GM19452 (cell line): Measurements from ENCODE around the gene NTRK2.
A peak's percentile ranks its signal among the peaks of the same experiment; 100 is the strongest.

Source experiments
- ATAC-seq: cut with Tn5 transposase; IDR thresholded peaks from one replicate; pipeline ENCODE4 v1.9.1; 2021; ENCODE audit not compliant: unreplicated experiment

The NTRK2 gene

DNA sequence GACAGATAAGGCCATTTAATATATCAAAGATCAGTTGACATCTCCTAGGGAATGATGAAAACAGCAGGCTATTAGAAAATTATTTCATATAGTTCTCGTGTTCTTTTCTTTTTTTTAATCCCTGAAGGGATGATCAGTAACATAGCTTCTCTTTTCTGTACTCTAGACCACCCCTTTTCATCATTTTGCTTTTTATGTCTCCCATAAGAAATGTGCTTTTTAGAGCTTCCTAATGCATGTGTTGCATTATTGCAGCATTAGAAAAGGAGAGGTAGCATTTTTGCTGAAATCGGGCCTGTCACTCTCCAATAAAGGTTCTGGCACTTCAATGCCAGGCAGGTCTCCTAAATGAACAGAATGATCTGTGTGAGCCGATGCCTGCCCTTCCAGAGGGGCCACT lies 143.3 kb downstream of the NTRK2 start:
- no peak for ATAC-seq

DNA sequence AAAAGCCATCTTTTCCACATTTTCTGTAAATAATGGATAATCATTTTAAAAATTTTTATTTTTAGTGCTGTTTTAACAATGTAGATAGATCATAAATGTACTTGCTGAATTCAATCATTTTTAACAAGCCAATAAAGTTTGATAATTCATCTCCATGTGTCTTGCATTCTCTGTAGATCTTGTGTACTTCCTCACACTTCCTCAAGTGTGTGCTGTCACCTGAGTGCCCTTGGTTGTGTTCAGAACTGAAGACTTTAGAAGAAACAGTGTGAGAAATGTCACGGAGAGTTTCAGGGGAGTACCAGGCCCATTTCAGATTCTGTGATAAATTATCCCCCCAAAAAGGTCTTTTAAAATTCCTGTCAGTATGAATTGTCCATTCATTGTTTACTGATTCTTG lies 146.0 kb downstream of the NTRK2 start:
- ATAC-seq, result no peak

DNA sequence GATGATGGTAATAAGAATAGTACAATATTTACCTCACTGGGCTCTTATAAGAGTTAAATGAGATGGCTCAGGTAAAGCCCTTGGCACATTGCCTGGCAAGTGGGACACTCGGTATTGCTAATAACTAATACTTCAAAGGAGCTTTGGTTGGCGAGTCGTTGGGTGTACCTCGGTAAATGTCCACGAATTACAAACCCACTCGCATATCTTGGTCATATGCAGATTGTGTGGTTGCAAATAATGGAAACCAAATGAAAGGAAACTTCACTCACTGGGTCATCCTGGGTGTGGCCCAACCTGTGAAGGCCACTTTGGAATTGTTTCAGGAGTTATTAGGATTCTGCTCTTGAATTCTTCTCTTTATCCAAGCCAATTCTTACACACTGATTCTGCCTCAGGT lies 147.5 kb downstream of the NTRK2 start:
- no peak for ATAC-seq

GRCh38 chr9:84818791-84819190 lies 149.3 kb downstream of the NTRK2 start:
- ATAC-seq, result no peak

DNA sequence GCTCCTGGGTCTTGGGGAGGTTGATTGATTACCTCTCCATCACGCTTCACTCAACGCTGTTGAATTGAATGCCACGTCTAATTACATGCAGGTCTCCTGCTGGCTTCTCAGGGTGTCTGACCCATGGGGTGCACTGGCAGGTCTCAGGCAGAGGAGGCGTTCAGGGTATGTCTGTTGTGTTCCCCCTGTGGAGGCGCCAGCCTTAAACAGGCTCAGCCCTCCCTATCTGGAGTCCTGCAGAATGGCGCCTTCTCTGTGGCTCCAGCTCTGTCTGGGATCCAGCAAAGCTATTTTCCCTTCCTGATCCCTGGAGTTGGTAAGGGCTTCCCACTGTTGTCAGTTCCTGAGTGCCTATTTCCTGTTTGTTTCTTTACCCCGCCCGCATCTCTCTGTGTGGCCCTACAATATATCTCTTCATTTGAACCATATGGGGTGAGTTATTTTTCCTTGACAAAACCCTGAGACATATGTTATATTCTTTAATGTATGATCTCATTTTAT lies 150.0 kb downstream of the NTRK2 start:
- no peak for ATAC-seq

DNA sequence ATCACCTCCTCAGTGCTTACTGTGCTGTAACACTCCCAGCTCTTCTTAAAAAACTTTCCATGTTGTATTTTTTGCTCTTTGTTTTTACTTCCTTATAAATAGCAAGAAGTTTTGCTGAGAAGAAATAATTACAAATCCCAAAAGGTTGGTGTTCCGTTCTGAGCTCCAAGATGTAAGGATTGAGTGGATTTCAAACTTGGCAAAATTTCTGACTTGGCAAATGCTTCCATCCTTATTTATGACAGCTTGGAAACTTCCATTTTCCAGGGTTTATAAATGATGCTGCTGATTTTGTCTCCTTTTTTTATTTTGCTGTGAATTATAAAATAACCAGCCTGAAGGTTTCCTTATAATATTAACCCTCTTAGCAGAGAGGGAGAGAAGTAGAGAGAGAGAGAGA lies 151.9 kb downstream of the NTRK2 start:
- no peak for ATAC-seq

- ATAC-seq, result no peak
Observed at GRCh38 chr9:84822589-84823233, 153.2 kb downstream of the NTRK2 start.

DNA sequence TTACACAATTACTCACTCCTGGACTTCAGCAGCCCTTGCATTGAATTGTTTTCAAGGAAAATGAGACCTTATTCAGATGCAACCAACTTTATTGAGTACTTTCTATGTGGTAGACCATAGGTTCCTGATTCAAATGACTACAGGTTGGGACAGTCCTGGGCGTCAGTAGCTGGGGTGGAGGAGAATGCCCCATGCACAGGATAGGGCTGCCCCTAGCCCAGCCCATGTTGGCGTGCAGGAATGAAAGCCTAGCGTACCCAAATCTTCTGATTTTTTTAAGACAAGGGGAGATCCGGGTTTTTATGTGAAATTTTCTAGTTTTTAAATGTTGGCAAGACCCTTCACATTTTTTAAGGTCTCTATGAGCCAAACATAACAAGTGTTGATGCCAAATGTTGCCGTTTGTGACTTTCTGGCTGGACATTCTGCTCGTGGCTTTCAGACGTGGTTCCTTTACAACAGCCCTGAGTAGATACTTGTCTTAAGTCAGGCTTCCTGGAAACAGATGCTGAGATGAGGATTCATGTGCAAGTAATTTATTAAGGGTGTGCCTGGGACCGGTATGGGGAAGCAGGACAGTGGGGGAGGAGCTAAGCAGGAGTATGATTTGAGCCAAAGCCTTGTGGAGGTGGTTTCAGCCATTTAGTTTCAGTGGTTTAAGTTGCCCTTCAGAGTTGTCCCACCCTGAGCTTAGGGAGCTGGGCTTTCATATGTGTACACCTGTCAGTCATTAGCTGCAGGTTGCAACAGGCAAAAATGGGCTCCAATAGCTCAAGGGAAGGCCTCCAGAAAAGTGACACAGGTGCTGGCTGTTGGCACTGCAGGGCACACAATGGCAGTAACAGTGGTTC lies 154.1 kb downstream of the NTRK2 start:
- ATAC-seq, result peak; percentile 67

GRCh38 chr9:84827216-84827765 lies 157.8 kb downstream of the NTRK2 start:
- no peak for ATAC-seq

GRCh38 chr9:84828046-84828445 lies 158.5 kb downstream of the NTRK2 start:
- ATAC-seq, result no peak

GRCh38 chr9:84829471-84829870 lies 159.9 kb downstream of the NTRK2 start:
- ATAC-seq, result no peak

DNA sequence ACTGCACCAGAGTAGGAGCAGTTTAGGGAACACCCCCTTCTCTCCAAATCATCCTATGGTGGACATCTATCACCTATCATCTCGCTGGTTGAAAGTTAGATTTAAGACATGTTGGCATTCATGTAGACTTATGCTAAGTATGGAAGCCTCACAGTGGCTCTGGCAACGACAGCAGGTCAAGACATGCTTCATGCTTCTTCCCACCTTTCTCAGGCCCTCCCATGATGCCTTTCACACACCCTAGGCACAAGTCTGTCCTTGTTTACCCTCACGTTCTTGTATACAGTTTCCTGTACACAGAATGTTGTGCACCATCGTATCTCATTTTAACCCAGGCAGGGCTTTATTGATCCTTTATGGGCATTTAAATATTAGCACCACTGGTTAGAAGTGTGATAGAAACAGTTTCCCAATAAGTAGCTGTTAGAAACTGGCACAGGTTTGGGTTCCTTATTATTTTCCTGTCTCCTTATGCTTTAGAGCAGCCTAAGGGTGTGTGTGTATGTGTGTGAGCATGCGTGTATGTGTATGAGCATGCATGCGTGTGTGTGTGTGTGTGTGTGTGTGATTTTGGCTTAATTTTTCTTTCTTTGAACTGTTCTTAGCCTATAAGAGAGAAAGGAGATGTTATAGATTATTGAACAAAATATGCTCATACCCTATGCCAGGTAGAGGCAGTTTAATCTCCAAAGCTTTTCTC lies 160.6 kb downstream of the NTRK2 start:
- no peak for ATAC-seq

- ATAC-seq, result no peak
Observed at GRCh38 chr9:84831377-84831776, 161.8 kb downstream of the NTRK2 start.

DNA sequence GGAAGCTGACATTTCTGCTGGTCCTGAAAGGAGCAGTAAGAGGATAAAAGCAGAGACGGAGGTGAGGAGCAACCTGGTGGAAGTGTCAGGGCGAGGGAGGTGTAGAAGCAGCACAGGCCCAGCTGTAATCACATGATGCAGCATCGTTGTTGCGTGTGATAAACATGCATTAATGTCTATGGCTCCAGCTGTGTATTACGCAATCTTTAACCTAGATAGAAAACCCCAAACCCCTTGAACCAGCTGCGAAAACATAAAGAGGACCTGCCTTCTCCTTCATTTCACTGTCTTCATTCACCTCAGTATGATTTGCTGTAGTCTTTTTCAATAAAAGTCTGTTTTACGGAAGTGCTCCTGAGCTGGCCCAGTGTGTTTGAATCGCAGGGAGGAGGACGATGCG lies 162.9 kb downstream of the NTRK2 start:
- ATAC-seq, result no peak

GRCh38 chr9:84834426-84834825 lies 164.9 kb downstream of the NTRK2 start:
- no peak for ATAC-seq

DNA sequence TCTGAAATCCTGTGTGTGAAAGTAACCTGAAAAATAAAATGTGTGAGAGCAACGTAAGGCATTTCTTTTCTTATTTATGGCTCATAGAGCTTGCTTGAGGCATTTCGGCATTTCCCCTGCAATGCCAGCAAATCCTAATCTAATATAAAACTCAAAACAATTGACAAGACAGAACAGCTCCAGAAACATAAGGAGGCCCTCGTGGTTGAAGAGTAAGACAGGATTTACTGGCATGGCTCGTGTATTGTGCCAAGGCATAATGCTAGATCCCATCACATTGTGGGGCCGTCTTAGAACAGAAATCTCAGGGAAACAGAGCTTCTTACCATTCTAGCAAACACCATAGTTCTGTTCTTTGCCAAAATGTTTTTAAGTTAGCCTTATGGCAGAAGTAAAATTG lies 166.2 kb downstream of the NTRK2 start:
- ATAC-seq, result no peak

- no peak for ATAC-seq
Observed at GRCh38 chr9:84838879-84839278, 169.3 kb downstream of the NTRK2 start.

DNA sequence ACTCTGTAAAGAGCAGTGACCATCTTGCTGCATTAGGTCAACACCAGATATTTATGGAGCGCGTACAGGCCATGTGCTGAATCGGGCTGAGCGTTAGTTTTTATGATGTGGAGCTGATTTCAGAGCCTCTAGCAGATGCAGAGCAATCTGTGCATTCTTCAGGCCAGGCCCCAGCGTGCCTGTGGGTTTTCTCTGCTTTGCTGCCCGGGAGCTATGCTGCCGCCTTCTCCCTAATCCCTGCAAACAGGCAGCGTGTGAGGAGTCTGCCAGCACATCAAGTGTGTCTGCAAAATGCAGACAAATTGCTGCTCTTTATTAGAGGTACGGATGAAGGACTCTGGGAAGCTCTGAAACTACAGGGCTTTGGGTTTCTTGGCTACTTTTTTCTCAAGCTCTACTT lies 170.0 kb downstream of the NTRK2 start:
- ATAC-seq, result no peak

DNA sequence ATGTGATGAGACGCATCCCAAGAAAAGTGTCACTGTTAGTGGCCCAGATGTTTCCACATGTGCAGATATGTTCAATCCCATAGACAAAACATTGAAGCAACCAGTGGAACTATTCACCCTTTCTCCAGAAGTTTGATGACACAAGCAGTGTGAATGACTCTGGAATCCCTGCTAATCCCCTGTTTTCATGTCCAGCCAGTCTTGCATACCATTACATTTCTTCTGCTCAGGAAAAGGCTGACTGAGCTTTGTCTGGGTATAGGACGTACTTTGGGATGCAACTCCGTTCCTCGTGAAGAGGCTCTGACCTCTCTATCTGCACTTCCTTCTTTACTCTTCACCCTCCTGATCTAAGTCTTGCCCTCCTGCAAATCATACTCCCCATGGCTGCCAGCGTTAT lies 172.4 kb downstream of the NTRK2 start:
- no peak for ATAC-seq

DNA sequence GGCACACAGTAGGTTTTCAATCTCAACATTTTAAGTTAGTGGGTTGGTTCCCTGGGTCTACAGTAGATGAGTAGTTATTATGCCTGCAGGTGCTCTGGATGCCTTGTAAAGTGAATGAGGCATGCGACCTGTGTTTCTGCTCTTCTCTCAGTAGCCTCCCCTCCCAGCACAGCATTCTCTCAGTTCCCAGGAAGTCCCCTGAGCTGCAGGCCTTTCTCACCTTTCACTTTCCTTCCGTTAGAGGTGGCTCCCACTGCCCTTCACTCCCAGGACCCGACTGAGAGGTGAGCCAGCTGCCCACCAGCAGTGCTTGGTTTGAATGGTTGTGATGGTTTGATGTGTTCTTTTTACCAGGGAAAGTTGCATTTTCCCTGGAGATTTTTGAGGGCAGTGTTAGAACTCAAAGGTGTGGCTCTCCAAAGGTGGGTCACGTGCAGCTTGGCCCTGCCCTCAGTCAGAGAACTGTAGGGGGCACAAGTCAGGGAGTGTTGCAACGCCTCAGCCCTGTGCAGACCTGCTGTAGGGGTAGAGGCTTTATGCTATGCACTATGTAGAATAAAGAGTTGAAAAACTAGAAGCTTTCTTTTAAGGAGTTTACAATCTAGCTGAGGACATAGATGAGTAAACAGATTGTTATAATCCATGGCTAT lies 173.8 kb downstream of the NTRK2 start:
- no peak for ATAC-seq
